HG02885 (cell line): ENCODE data around the gene ZFYVE21.

ENCODE experiments used
- ATAC-seq: cut with Tn5 transposase; IDR thresholded peaks from one replicate; pipeline ENCODE4 v1.9.1; 2021; ENCODE audit warnings: mild to moderate bottlenecking; ENCODE audit not compliant: unreplicated experiment, poor library complexity

ZFYVE21 gene

DNA sequence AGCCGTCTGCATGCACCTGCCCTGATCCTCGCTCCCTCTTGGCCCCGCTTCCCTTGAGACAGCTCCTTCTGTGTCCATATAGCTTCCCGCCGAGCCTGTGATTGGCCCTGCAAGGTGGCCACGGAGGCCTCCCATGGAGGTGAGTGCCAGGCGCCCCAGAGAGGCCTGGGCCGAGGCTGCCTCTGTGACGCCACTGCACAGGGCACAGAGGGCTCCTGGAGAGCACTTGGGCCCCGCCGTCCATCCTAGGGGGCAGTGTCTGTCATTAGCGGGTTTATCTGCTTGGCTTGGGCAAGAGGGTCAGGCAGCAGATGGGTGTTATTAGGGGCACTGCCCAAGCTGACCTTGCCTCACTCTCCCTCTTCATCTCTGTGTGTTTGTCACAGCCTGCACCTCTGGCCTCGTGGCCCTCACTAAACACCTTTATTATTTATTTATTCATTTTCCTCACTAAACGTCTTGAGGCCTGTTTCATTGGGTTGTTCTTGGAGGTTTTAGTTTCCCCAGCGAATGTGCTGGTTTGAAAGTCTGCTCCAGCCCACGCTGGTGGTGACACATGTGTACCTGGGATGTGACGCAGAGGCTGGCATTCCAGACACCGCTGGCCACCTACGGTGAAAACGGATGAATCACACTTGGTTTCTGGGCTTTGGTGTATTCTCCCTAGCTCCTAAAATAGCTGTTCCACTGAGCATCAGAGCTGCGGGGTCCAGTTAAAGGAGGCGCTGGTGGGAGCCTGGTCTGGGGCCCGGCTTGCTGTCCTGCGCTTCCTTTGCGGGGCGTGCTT, 5.9 kb downstream of the ZFYVE21 start:
- ATAC-seq: no peak

DNA sequence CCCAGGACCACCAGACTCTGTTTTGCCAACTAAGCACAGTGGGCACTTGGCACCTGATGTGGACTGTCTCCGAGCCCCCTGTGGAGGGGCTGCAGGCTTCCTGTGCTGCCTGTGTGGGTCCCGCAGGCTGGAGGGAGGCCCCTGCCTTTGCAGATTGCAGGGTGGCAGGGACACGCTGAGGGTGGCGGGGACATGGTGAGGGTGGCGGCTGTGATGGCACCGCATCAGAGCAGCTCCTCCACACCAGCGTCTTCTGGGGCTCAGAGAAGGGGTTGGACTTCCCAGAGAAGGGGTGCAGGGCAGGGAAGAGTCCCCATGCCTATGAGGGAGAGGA, 8.1 kb downstream of the ZFYVE21 start:
- ATAC-seq: no peak

DNA sequence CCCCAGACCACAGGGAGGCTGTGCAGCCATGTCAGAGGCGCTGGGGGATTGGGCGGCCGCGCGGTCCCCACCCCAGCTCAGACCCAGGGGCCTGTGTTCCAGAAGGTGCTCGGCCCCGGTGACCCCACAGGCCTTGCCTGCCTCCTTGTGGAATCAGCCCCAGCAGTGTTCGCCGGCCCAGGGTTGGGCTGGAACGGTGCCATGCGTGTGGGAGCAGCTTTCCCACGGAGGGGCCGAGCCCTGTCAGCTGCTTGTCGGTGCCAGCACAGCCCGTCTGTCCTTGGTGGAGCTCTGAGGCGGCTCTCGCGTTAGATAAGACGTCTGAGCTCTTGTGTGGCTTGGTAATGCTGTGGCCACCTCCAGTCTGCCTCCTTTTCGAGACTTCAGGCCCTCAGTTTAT, 8.5 kb downstream of the ZFYVE21 start:
- ATAC-seq: no peak

- no peak for ATAC-seq
Measured at GRCh38 chr14:103725001-103725682, 9.5 kb downstream of the ZFYVE21 start.

DNA sequence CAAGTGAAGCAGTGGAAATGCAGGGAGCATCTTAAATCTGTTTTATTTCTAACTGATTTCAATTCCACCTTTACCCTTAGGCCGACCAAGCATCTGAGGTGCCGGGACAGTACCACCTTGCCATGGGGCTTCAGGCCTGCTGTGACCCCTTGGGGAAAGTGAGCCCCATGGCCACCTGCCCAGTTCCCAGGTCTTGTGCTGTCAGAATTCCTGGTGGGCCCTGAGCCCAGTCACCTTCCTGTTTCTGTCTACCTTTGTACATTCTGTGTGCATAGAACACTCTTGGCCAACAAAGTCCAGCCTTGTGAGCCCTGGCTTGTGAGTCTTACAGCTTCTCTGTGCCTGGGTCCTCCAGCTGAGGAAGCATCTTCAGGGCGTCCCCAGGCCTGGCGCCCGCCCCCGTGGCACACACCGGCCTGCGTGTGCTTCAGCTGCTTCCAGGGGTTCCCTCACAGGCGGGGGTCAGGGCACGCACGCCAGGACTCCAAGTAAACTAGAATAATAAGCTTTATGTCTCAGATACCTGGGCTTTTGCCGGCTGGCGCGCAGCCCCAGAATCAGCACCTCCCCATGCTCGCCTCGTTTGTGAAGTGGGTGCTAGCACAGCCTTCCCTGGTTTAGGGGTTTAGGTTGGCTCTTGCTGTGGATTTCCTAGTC, 10.3 kb downstream of the ZFYVE21 start:
- ATAC-seq: no peak

DNA sequence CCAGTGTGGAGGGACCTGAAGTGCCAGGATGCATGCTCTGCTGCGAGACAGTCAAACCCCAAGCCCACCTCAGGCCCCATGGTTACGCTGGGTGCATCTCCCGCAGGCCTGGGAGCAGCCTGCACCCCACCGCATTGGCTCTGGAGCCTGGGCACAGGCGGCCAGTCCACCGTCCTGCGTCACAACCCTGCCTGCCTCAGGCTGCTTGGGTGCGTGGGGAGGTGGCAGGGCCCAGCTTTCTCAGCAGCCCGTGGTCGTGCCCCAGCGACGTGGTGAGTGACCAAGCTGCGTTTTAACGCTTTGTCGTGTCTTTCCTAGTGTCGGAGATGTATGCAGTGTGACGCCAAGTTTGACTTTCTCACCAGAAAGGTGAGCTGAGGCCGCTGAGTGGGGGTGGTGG, 10.9 kb downstream of the ZFYVE21 start:
- no peak for ATAC-seq

DNA sequence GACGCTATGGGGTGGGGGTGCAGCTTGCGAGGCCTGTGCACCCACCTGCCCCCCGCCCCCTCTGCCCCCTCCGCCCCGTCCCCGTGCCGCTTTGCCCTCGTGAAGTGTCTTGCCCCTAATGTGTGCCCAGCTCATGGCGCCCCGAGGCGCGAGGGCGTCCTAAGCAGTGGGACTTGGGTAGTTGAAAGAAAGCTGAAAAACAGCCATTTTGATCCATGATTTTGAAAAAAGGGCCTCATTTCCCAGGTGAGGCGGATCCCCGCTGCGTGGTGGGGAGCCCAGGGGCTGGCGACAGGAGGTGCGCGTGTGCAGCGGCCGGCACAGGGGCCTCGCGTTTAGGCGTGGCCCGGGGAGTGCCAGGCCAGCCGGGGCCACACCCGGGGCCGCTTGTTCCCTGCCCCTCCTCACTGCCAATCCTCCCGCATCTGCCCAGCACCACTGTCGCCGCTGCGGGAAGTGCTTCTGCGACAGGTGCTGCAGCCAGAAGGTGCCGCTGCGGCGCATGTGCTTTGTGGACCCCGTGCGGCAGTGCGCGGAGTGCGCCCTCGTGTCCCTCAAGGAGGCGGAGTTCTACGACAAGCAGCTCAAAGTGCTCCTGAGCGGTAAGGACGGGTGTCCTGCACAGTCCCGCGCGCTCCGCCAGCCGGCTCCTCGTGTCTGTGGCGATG, 11.8 kb downstream of the ZFYVE21 start:
- ATAC-seq: no peak

DNA sequence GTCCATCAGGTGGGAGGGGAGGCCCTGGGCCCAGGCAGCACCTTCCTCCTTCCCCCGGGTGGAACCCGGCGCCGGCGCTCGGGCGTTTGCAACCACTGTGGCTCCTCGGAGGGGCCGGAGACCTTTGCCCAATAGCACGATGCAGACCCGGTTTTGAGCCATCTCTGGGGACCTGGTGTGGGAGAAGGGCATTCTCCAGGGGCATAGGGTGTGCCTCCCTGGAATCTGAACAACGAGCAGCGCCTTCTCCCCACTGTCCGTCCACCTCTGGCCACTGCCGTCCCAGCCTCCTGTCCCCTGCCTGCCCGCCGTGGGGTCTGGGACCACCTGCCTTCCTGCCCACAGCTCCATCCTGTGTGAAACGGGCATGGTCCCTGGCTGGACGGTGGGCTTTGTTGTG, 12.5 kb downstream of the ZFYVE21 start:
- ATAC-seq: no peak

DNA sequence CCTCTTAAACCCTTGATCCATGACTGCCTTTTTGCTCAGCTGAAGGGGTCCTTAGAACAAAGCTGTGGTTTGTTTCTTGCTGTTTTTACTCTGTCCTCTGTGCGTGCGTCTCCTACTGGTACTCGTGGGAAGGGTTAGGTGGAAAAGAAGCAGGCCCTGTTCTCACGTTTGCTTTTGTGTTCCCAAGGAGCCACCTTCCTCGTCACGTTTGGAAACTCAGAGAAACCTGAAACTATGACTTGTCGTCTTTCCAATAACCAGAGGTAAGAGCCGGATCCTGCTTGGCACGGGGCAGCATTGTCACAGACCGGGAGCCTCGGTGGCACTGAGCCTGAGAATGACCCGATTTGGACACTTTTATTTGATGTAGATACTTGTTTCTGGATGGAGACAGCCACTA, 13.1 kb downstream of the ZFYVE21 start:
- no peak for ATAC-seq

DNA sequence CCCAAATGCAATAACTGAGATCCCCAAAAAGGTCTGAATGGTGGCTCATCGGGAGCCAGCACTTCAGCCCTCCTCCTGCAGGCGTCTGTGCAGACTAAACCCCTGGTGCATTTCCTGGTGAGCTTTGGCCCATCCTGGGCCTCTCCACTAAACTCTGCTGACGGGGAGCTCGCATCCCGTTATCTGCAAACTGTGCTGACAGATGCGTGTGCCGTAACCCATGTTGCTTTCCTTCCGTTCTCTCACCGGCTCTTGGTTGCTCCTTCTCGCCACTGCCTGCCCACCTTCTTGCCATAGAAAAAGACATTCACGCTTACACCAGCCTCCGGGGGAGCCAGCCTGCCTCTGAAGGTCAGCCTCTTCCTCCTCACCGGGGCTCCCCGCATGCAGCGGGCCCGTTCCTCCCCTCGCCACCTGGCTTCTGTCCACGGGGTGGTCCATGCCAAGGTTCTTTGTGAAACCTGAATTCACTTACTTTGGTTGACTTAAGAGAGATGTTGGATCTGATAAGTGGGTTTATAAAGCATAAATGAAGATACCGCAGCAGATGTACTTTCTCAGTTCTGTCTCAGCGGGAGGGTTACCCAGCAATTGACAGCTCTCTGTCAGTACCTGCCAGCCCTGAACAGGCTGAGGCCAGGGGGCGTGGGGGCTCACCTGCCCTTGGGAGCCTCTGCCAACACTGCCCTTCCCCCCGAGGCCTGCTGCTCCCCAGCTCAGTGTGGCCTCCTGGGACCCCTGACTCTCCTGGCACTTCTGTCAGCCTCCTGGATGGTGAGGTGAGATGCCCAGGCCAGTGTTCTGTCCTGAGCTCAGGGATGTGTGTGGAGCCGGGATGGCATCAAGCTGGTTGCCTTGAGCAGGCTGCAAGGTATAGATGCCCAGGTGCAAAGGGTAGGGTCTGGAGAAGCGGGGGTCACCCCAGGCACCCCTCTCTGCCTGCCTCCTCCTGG, 14.2 kb downstream of the ZFYVE21 start:
- no peak for ATAC-seq

- no peak for ATAC-seq
Measured at GRCh38 chr14:103730490-103731035, 15.0 kb downstream of the ZFYVE21 start.

GRCh38 chr14:103731481-103731880, 15.9 kb downstream of the ZFYVE21 start:
- no peak for ATAC-seq

- no peak for ATAC-seq
Measured at GRCh38 chr14:103731916-103732867, 16.6 kb downstream of the ZFYVE21 start.

DNA sequence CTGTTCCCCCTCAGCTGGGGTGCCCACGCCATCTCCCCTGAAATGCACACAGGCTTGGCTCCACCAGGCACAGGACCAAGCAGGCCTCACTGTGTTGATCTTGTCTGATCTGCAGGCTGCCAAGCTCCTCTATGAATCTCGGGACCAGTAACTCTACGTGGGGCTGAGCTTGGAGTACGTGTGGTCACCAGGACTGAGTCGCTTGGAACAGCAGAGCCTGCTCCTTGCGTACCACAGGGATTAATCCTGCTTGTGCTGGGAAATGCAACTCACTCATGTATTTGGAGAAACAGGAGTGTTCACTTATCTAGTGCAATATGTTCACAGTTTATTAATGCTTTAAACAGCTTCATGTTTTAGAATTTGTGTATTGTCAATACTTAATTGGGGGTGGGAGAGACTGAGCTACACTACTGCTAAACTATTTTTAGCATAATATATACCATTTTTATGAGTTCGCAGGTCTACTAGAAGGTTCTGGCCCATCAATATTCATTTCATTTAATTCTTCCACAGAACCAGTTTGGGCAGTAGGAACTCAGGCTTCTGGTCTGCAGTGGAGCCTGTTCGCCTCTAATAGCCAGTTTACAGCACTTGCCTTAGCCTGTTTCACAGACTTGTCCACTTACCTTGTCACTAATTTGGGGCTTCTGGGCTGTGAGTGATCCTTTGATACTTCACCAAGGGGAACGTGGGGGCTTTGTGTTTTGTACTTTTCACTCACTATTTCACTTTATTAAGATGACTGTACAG, 17.4 kb downstream of the ZFYVE21 start:
- no peak for ATAC-seq

DNA sequence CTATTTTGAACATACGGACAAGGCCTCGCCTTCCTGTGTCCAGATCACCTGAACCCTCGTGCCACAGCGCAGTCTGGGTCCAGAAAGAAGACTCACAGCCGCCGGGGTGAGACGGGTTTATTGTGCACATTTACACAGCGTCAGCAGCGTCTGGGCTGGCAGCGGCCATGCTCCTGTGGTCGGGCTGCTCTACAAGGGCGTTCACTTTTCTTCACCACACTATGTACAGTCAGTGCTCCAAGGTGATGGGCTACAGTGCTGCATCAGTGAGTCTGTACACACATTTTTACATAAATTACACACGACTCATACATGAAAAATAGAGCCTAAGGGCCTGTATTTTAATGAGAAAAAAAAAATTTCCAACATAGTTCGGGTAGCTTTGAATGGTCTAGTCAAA, 18.0 kb downstream of the ZFYVE21 start:
- ATAC-seq: no peak

- no peak for ATAC-seq
Measured at GRCh38 chr14:103734081-103734888, 18.7 kb downstream of the ZFYVE21 start.

DNA sequence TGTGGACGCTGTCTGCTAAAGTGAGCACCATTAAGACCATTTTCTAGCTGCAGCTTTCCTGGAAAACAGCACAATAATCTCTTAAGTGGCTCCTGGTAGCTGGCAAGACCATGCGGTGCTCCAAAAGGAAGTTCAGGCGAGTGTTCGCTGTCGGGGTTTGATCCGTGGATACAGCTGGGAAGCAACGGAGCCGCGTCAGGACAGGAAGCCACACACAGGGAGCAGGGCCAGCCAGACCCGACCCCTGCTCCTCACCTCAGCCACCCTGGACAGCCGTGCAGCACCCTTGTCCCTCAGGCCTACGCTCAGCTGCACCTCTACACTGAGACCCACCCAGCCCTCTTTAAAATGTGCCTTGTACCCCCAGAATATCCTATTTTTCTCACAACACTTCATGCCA, 19.4 kb downstream of the ZFYVE21 start:
- no peak for ATAC-seq
